Gastrocnemius medialis (tissue), 4 donors: ENCODE results near the gene IRF6.

ENCODE experiments used
- POLR2A ChIP-seq, 2 donors: fragments of 450-650 bp; IDR thresholded peaks; one replicate each; pipeline ENCODE4 v1.6.1; 2017; ENCODE audit warnings: antibody characterized with exemption in 2 of 2, mild to moderate bottlenecking in 2 of 2, moderate library complexity in 2 of 2
- TF ChIP-seq, protein P1 (sequence below), 5 experiments: fragments of 450-650 bp in 3 of 5; fragments of 200-600 bp in 2 of 5; sonication (generic) in 2 of 5; IDR thresholded peaks in 4 of 5; conservative IDR thresholded peaks in 1 of 5; 1 replicate in 4 of 5; 2 replicates in 1 of 5; pipeline ENCODE4 v1.5.1; 2016 to 2019; ENCODE audit warnings: antibody characterized with exemption in 5 of 5, mild to moderate bottlenecking in 3 of 5, moderate library complexity in 3 of 5

DNA sequence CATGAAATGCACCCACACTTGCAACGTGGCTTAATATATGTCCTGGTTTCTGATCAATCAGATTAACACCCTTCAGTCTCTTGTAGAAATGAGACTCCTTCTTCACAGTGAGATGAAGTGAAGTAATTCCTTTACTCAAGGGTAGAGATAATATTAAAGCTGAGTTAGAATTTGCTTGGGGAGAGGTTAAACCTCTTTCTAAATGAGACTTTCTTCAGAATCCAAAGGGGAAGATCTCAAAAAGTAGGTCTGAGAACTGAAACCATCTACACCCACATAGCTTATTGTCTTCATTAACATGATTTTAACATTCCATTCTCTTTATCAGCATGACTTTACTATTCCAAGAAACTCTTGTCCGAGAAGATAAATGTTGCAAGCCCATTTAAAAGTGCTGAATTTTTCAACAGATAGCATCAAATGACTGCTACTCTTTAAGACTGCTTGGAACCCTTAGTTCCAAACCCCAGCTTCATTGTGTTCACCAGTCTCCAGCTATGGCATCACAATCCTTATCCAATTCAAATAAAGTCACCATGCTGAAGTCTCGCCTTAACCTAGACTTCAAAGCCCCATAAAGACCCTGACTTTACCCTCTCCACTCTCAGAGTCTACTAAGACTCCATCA, 69.3 kb downstream of the IRF6 start:
- TF ChIP-seq, protein P1, sequence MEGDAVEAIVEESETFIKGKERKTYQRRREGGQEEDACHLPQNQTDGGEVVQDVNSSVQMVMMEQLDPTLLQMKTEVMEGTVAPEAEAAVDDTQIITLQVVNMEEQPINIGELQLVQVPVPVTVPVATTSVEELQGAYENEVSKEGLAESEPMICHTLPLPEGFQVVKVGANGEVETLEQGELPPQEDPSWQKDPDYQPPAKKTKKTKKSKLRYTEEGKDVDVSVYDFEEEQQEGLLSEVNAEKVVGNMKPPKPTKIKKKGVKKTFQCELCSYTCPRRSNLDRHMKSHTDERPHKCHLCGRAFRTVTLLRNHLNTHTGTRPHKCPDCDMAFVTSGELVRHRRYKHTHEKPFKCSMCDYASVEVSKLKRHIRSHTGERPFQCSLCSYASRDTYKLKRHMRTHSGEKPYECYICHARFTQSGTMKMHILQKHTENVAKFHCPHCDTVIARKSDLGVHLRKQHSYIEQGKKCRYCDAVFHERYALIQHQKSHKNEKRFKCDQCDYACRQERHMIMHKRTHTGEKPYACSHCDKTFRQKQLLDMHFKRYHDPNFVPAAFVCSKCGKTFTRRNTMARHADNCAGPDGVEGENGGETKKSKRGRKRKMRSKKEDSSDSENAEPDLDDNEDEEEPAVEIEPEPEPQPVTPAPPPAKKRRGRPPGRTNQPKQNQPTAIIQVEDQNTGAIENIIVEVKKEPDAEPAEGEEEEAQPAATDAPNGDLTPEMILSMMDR (IDR thresholded peaks at IDR 0.05 in 4 of 5, conservative IDR thresholded peaks at IDR 0.05 in 1 of 5): no peak
- no peak for TF ChIP-seq POLR2A (IDR thresholded peaks at IDR 0.05)
